Esophagus muscularis mucosa (tissue), 4 donors: ENCODE data around the gene KRT71.

Experiments used
- CTCF ChIP-seq, 3 experiments: fragments of 200-600 bp in 2 of 3; fragments of 450-650 bp in 1 of 3; sonication (generic) in 2 of 3; IDR thresholded peaks; one replicate each; pipeline ENCODE4 v1.5.1; 2017 to 2019; ENCODE audit warnings: antibody characterized with exemption in 3 of 3, mild to moderate bottlenecking in 2 of 3, moderate library complexity in 1 of 3
- EP300 ChIP-seq: sonication (generic); formaldehyde crosslinking; IDR thresholded peaks from one replicate; pipeline ENCODE4 v1.6.1; 2017; ENCODE audit warnings: antibody characterized with exemption
- POLR2A ChIP-seq: fragments of 450-650 bp; IDR thresholded peaks from one replicate; pipeline ENCODE4 v1.6.1; 2017; ENCODE audit warnings: antibody characterized with exemption, moderate library complexity, mild to moderate bottlenecking, low read depth
- POLR2AphosphoS5 ChIP-seq, 2 donors: sonication (generic); formaldehyde crosslinking; IDR thresholded peaks; one replicate each; pipeline ENCODE4 v1.6.1; 2017; ENCODE audit warnings: antibody characterized with exemption in 2 of 2

- TF ChIP-seq EP300 = no peak
- no peak for TF ChIP-seq POLR2A
- TF ChIP-seq CTCF (IDR thresholded peaks at IDR 0.05) = no peak
- TF ChIP-seq POLR2AphosphoS5 (IDR thresholded peaks at IDR 0.05) = no peak
Observed at GRCh38 chr12:52517005-52517835, 35.7 kb downstream of the KRT71 start.
